Activated CD4-positive, alpha-beta T cell treated with anti-CD3 and anti-CD28 coated beads, Interleukin-2, amount 50 U/mL, for 24 hours (primary cell): ENCODE measurements around the gene RHOB.

ENCODE experiments used
- DNase-seq, 2 donors: peaks; one replicate each; pipeline ENCODE4 v3.0.0-alpha.2; 2020; ENCODE audit warnings: low read depth in 1 of 2, low spot score in 1 of 2

The RHOB gene

DNA sequence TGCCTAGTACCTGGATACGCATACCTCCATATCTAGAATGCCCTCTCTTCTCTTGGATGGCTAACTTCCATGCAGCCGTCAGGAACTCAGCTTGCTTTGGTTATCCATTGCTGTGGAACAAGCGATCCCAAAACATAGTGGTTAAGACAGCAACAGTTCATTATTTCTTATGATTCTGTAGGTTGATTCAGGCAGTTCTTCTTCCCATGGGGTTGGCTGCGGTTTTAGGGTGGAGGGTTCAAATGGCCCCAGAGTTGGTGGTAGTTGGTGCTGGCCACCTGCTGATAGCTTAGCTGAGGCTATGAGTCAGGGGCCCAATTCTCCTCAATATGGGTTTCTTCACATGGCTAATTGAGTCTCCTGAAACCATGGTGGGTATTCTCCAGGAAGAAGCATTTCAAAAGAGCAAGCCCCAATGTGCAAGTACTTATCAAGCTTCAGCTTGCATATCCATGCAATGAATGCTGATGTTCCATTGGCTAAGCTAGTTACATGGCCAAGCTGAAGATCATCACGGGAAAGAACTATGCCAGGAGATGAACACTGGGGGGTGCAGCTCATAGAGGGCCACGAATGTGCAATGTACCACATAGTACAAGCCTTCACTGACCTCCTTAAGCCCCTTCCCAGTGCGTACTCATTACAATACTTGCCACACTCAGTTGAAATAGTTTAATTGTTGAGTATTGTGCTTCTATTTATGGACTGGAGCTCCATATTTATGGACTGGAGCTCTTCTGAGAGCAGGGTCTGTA, 10.0 kb upstream of the RHOB start:
- DNase-seq, result no peak

DNA sequence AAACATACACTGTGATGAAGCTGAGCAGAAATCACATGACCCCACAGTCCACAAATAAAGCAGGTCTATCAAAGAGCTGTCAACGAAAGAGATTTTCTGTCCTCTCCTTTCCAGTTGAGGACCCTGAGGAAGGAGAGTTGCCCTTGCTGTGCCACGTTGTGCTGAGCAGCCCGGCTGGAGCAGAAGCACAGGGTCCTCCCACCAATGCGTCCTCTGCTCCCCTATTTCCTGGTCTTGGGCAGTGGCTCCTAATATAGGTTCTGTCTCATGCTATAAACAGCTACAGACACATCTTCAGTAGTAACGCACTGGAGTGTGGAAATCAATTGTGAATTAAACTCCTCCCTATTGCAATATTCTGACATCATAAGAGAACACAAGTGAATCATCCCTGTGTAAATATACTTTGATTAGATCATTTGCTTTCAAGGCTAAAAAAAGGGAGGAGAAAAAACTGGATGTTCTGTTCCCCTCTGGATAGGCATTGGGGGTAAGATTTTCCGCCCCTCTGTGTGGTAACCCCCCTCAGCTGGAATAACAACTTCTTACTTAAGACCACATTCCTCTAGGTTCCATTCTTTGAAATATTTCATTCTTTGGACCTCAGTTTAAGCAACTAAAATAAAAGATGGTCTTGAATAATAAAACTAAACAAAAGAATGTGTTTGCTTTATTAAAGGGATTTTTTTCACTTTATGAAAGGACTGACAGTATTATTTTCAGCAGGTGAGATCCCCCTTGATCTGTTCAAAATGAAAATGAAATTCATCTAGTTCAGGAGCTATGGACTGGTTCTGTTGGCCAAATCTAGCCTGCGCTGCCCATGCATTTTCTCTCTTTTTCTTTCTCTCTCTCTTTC, 8.3 kb upstream of the RHOB start:
- no peak for DNase-seq

DNA sequence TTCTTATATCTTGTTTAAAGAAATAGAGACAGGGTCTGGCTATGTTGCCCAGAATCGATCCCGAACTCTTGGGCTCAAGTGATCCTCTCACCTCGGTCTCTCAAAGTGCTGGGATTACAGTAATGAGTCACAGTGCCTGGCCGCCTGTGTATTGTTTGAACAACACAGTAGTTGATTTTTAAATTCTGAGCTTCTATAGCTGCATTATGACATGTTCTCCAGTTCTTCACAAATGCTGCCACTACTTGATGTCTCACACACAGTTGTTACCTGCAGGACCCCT, 7.7 kb upstream of the RHOB start:
- DNase-seq, result no peak

DNA sequence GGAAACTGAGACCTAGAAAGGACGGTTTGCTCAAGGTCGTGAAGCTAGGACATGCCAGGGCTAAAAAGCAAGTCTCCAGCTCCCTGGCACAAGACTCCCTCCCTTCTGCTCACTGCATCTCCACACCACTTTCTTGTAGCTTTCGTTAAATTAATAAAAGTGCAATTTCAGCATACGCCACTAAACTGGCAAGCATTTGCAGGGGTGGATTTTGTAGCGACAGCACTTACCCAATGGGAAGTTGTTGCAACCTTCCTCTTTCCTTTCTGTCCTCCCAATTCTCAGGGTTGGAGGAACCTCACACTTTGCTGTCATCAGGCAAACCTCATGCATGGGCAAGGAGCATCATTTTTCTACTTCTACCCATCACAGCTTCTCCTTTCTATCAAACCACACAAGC, 7.4 kb upstream of the RHOB start:
- DNase-seq, result no peak

DNA sequence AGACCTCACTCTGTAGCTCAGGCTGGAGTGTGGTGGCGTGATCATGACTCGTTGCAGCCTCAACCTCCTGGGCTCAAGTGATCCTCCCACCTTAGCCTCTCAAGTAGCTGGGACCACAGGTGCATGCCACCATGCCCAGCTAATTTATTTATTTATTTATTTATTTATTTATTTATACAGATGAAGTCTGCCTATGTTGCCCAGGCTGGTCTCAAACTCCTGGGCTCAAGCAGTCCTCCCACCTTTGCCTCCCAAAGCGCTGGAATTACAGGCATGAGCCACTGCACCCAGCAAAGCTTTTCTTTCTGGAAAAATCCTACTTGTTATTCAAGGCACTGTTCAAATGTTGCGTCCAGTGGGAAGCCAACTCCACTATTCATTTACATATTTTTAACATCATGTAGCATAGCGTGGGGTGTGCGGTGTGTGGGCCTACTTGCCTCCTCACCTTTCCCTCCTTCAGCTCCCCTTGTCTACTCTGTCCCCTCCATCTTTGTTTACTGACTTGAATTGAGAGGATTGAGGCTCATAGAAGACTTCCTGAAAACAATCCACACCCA, 6.8 kb upstream of the RHOB start:
- DNase-seq, result no peak

DNA sequence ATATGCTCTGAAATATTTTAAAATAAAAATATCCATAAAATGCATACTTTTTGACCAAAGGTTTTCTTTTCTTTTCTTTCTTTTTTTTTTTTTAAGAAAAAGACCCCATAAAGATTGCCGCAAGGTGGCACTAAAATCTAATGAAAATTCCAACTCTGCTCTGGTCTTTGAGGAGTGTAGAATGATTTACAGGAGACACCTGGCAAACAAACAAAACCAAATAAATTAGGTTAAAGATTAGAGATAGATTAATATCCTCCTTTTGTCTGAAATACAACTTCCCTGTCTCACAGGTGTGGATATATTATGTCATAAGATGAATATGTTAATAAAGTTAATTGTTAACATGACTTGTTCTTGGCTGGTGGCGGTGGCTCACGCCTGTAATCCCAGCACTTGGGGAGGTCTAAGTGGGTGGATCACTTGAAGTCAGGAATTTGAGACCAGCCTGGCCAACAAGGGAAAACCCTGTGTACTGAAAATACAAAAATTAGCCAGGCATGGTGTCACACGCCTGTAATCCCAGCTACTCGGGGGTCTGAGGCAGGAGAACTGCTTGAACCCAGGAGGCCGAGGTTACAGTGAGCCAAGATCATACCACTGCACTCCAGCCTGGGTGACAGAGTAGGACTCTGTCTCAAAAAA, 3.5 kb upstream of the RHOB start:
- DNase-seq, result no peak

DNA sequence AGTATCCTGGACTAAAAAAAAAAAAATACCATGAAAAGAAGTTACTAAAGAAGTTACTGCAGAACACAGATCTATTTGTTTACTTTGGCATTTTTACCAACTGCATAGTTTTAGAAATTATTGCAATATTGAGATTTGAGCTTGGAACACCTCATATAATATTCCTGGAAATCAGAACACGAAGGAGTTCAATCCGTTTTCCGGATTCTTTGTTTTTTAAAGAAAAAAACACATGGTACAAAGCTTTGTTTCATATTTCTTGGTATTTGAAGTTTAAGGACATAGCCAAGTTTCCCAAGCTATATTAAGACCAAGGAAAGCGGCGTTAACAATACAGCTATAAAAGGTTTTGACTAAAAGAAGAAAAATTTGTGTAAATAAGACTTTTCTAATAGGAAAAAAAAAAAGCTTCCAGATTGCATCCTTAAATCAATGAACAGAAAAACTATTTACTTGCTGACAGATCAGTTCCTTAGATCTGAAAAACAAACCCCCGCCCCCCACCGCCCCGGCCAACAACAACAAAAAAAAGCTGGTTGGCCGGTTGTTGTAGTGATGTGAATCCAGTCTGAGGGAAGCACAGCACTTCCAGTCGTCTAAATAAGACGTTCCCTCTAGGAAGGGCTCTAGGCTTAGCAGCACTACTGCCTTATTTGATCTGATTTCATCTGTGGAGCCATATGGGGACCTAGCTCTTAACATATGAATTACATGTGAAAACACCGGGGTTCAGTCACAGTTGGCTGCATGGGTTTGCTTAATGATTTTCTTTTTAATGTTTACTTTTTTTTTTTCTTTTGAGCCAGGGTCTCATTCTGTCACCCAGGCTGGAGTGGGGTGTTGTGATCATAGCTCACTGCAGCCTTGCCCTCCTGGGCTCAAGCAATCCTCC, 2.5 kb upstream of the RHOB start:
- no peak for DNase-seq

DNA sequence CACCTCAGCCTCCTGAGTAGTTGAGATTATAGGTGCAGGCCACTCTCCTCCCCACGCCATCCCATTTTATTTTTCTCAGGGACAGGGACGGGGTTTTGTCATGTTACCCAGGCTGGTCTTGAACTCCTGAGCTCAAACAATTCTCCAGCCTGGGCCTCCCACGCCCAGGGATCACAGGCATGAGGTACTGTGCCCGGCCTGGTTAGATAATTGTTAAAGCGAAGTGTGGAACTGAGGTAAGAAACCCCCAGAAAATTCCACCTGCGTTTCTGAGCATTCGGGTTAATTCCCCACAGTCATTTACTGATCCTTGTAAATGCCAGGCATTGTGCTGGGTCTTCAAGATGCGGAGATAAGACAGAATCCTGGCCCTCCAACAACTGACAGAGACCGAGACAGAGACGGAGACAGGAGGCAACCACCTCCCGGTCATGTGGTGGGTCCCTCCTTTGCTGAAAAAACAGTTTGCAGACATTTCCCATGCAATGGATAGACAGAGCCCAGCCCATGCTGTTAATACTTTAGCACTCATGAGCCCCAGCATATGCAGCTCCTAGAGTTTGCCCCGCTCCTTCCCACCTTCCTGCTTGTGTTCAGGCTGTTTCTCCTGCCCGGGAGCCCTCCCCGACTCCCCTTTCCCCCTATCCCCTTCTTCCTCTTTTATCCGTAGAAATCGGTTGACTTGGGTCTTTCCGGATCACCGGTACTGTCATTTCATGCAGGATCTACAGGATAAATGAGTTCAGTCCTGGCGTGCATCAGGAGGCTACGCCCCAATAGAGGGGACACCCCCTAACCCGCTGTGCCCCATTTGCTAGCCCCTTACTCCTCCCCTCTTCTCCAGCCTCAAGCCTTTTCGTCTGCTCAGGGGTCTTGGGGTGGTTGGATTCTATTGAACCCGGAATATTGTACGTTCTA, 1.6 kb upstream of the RHOB start:
- DNase-seq, result no peak

DNA sequence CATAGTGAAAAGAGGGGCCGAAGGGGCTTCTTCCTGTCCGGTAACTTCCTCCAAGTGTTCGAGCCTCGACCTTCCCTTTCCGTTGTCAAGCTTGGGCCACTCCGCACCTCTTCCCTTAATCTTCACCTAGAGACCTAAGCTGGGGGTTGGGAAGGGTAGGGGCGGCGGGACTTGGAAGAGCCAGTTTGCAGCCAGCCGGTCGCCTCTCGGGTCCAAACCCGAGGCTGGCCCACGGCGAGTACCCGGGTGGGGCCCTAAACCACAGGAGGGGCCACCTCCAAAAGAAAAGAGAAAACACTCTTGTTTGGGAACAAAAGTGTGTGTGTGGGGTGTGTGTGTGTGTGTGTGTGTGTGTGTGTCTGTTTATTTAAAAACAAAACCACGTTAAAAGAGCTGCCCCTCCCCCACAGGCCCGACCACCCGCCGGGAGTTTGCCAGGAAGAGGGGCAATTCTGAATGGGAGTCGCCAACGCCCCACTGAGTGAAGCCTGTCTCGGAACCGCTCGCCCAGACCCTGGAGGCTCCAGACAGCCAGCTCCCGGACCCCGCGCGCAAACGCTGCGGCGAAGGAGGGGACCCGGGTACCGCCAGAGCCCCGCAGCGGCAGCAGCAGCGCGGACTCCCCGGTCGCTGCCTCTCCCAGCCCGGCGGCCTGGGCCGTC, 488 bp upstream of the RHOB start:
- DNase-seq, result no peak

DNA sequence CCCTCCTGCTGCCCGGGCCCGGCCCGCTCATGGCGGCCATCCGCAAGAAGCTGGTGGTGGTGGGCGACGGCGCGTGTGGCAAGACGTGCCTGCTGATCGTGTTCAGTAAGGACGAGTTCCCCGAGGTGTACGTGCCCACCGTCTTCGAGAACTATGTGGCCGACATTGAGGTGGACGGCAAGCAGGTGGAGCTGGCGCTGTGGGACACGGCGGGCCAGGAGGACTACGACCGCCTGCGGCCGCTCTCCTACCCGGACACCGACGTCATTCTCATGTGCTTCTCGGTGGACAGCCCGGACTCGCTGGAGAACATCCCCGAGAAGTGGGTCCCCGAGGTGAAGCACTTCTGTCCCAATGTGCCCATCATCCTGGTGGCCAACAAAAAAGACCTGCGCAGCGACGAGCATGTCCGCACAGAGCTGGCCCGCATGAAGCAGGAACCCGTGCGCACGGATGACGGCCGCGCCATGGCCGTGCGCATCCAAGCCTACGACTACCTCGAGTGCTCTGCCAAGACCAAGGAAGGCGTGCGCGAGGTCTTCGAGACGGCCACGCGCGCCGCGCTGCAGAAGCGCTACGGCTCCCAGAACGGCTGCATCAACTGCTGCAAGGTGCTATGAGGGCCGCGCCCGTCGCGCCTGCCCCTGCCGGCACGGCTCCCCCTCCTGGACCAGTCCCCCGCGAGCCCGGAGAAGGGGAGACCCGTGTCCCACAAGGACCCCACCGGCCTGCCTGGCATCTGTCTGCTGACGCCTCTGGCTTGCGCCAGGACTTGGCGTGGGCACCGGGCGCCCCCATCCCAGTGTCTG, 767 bp downstream of the RHOB start:
- DNase-seq, result no peak

DNA sequence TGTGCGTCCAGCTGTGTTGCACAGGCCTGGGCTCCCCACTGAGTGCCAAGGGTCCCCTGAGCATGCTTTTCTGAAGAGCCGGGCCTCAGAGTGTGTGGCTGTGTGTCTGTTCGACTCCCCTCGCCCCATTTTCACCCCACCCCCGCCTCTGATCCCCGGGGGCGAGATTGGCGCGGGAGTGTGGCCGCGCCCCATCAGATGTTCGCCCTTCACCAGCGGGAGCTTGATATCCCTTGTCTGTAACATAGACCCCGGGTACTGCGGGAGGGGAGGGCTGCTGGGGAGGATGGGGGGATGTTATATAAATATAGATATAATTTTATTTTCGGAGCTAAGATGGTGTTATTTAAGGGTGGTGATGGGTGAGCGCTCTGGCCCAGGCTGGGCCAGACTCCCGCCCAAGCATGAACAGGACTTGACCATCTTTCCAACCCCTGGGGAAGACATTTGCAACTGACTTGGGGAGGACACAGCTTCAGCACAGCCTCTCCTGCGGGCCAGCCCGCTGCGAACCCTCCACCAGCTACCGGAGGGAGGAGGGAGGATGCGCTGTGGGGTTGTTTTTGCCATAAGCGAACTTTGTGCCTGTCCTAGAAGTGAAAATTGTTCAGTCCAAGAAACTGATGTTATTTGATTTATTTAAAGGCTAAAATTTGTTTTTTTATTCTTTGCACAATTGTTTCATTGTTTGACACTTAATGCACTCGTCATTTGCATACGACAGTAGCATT, 1.5 kb downstream of the RHOB start:
- DNase-seq, result no peak

DNA sequence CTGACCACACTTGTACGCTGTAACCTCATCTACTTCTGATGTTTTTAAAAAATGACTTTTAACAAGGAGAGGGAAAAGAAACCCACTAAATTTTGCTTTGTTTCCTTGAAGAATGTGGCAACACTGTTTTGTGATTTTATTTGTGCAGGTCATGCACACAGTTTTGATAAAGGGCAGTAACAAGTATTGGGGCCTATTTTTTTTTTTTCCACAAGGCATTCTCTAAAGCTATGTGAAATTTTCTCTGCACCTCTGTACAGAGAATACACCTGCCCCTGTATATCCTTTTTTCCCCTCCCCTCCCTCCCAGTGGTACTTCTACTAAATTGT, 2.1 kb downstream of the RHOB start:
- no peak for DNase-seq

DNA sequence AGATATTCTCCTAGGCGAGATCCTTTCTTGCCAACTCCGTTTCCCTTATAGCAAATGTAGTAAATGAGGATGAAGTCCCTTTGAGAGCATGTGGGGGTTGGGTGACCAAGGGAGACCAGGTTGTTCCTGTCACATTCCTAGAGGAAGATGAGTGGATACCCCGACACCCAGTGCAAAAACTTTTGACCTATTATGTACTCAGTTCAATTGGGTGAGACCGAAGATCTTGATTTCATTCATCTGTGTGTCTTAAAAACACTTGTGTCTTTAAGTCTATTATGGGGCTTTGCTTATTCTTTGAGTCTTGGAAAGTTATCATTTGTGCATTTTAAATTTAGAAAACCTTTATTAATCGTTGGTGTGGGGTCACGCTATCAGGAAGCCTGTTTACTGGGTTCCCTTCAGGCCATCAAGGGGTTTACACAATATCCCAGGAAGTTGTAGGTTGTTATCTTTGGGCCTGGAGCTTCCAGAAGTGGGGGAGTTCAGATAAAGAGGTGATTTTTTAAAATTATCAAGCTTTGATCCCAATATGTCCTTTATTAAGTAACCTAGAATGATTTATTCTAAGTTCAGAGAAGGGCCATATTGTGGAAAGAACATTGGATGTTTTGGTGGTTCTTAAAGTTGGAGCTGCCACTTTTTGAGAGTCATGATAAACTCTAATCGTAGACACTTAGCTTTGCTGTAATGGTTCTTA, 2.8 kb downstream of the RHOB start:
- no peak for DNase-seq

DNA sequence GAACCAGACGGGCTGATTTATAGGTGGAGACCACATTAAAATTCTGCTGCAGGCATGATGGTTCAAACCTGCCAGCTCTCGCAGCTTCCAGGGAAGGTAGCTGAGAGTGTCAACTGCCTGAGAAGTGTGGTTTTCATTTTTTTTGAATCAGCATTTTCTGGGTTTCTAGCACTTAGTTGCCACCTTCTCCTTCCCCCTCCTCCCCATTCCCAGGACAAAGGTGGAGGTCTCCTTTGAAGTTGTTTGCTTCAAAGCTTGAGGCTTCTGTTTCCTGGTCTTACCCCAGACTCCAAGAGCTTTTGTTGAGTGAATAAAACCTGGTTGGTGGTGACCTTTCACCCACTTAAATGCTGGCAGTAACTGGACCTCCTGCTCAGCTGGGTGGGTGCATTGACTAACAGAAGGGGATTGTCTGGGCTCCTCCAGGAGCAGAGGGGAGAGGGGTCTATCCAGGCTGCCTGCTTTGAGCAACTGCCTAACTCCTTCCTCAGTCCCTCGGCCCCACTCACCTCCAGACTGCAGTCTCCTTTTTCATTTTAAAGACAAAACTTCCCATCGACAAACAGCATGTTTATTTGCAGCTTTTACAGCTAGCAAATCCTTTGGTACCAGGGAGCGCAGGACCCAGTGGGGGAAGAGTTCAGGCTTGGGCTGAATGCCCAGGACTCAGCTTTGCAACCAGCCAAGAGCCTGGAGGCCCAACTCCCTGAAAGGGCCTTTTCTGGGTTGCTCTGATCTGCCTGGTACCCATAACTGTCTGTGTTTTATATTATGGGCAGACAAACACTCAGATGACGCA, 3.5 kb downstream of the RHOB start:
- DNase-seq, result no peak

DNA sequence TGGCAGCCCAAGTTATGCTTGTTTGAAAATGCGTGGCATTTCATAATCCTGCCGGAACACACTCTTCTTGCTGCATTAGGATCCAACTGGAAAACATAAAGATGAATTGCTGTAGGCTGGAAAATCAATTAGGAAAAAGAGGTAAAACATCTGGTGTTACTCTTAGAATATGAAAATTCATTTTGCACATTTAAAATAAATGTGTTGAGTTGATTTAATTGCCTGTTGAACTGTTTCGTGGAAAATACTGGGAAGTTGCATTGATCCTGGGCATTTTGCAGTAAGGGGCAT, 4.1 kb downstream of the RHOB start:
- DNase-seq, result no peak

DNA sequence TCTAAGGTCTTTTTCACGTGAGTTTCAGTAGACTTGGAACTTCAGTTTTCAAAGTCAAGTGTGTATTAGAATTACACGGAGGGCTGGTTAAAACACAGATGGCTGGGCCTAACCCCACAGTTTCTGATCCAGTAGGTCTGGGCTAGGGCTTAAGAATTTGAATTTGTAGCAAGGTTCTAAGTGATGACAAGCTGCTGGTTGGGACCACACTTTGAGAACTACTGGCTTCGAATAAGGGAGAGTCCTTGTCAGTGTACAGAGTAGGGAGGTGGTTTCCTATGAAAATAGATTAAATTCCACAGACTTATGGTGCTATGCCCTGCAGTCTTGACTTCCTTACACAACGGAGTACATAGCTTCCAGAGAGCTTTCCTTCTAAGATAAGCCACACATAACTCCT, 4.5 kb downstream of the RHOB start:
- no peak for DNase-seq
